ENCODE measurements around the gene PARD3B.

The PARD3B gene

GRCh38 chr2:205079173-205079572, 533.9 kb downstream of the PARD3B start:
- no peaks in the 10 kb centered on the region for H3K27me3 ChIP-seq (ENCODE audit: insufficient read depth, poor library complexity, severe bottlenecking)
- H3K27ac ChIP-seq (replicated peaks): no peak overlapping the region
- no peak for TF ChIP-seq GABPA (IDR thresholded peaks at IDR 0.05; ENCODE audit: low read depth)
- no peak for TF ChIP-seq SPI1 (IDR thresholded peaks at IDR 0.05; ENCODE audit: borderline replicate concordance, low read depth)
- TF ChIP-seq REST (IDR thresholded peaks at IDR 0.05; ENCODE audit: insufficient replicate concordance, low read depth): no peak
- TF ChIP-seq CTCF (IDR thresholded peaks at IDR 0.05; ENCODE audit: insufficient read depth, low read length): no peak
- TF ChIP-seq POLR2AphosphoS5 (IDR thresholded peaks at IDR 0.05; ENCODE audit: low read depth): no peak
- no peak overlapping the region for H3K4me3 ChIP-seq (replicated peaks; ENCODE audit: insufficient read depth, low read length)
- DNase-seq (ENCODE audit: low read depth in 1 of 2, low spot score in 1 of 2): no peak

GRCh38 chr2:205086662-205087061, 541.4 kb downstream of the PARD3B start:
- no peak for DNase-seq (ENCODE audit: low read depth in 1 of 2, low spot score in 1 of 2)
- TF ChIP-seq GABPA (IDR thresholded peaks at IDR 0.05; ENCODE audit: low read depth) (no peak), CTCF (IDR thresholded peaks at IDR 0.05; ENCODE audit: insufficient read depth, low read length) (no peak), REST (IDR thresholded peaks at IDR 0.05; ENCODE audit: insufficient replicate concordance, low read depth) (no peak), POLR2AphosphoS5 (IDR thresholded peaks at IDR 0.05; ENCODE audit: low read depth) (no peak), SPI1 (IDR thresholded peaks at IDR 0.05; ENCODE audit: borderline replicate concordance, low read depth) (no peak)
- Histone ChIP-seq H3K4me3 (replicated peaks; ENCODE audit: insufficient read depth, low read length) (no peak overlapping the region), H3K27me3 (ENCODE audit: insufficient read depth, poor library complexity, severe bottlenecking) (no peaks in the 10 kb centered on the region), H3K27ac (replicated peaks) (no peak overlapping the region)

- Histone ChIP-seq H3K27ac (replicated peaks) (no peak overlapping the region), H3K27me3 (ENCODE audit: insufficient read depth, poor library complexity, severe bottlenecking) (no peaks in the 10 kb centered on the region), H3K4me3 (replicated peaks; ENCODE audit: insufficient read depth, low read length) (no peak overlapping the region)
- TF ChIP-seq REST (IDR thresholded peaks at IDR 0.05; ENCODE audit: insufficient replicate concordance, low read depth) (no peak), GABPA (IDR thresholded peaks at IDR 0.05; ENCODE audit: low read depth) (no peak), SPI1 (IDR thresholded peaks at IDR 0.05; ENCODE audit: borderline replicate concordance, low read depth) (no peak), POLR2AphosphoS5 (IDR thresholded peaks at IDR 0.05; ENCODE audit: low read depth) (no peak), CTCF (IDR thresholded peaks at IDR 0.05; ENCODE audit: insufficient read depth, low read length) (no peak)
- DNase-seq (ENCODE audit: low read depth in 1 of 2, low spot score in 1 of 2): no peak
Measured at GRCh38 chr2:205087862-205088261, 542.6 kb downstream of the PARD3B start.
